ENCODE data around the gene GABRB3. TPM values are rescaled to one million over a fixed set of nuclear protein-coding genes. Genes with fewer than 3 reads are reported as not detected.

GABRB3 gene
- polyA plus RNA-seq, 1 donor: 5.1 TPM

DNA sequence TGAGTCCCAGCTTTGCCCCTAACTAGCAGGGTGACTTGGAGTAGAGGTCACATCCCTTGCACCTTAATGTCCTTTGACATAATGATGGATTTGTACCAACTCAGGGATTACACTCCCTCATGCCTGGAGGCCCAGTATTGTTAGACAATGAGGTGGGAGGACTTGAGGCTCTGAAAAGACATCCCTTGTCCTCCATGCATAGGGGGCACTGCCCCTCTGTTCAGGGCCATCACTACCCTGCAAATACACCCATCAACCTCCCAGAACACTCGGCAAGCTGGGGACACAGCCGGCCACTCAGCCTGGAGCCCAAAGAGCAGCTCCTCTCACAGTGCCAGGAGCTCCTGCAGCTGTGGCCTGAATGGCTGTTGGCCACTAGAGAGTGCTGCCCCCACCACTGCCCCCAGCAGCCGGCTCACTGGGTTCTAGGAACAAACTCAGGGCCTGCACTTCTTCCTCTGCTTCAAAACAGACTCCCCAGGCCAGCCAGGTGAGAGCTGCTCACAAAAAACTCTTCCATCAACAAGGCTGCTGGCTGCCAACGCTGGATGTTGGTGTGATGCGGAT is 90.2 kb downstream of the GABRB3 start:
- Histone ChIP-seq H3K9me3 (ENCODE audit: control insufficient read depth, low read depth, low read length) (no peaks in the 10 kb centered on the region), H3K27me3 (ENCODE audit: control insufficient read depth, insufficient read depth, low read length) (no peaks in the 10 kb centered on the region), H3K27ac (ENCODE audit: low read length) (no peak overlapping the region), H3K4me1 (ENCODE audit: control insufficient read depth, insufficient read depth, low read length) (no peaks in the 10 kb centered on the region), H3K36me3 (ENCODE audit: control insufficient read depth, insufficient read depth, low read length) (no peaks in the 10 kb centered on the region), H3K4me3 (ENCODE audit: low read length) (no peak overlapping the region)
- no peak for DNase-seq
- WGBS (ENCODE audit: insufficient coverage, low lambda C conversion rate): no CpG with 5 or more reads among the region's 5 CpGs

- Histone ChIP-seq H3K4me1 (ENCODE audit: control insufficient read depth, insufficient read depth, low read length) (no peaks in the 10 kb centered on the region), H3K36me3 (ENCODE audit: control insufficient read depth, insufficient read depth, low read length) (no peaks in the 10 kb centered on the region), H3K27ac (ENCODE audit: low read length) (no peak overlapping the region), H3K4me3 (ENCODE audit: low read length) (no peak overlapping the region), H3K27me3 (ENCODE audit: control insufficient read depth, insufficient read depth, low read length) (no peaks in the 10 kb centered on the region), H3K9me3 (ENCODE audit: control insufficient read depth, low read depth, low read length) (no peaks in the 10 kb centered on the region)
- no peak for DNase-seq
- no CpG with 5 or more reads among the region's 3 CpGs for WGBS (ENCODE audit: insufficient coverage, low lambda C conversion rate)
These were observed 92.9 kb downstream of the GABRB3 start for GRCh38 chr15:26679927-26680326.

DNA sequence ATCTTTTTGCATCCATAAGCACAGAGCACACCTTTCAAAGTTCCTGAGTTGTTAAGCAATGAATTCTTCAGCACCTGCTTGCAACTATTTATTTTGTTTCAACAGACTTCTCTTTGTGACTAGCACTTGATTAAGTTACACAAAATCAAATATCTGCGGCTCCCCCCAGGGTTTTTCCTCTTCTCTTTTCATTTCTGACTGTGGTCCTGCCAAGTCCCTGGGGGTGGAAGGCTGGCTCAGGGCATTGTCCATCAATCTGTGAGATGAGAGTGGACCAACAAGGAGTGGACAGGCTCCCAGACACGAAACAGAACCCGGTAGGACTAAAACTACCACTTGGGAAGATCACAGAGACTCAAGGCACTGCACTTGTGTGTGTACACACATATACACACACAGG is 96.8 kb downstream of the GABRB3 start:
- Histone ChIP-seq H3K27me3 (ENCODE audit: control insufficient read depth, insufficient read depth, low read length) (no peaks in the 10 kb centered on the region), H3K36me3 (ENCODE audit: control insufficient read depth, insufficient read depth, low read length) (no peaks in the 10 kb centered on the region), H3K9me3 (ENCODE audit: control insufficient read depth, low read depth, low read length) (no peaks in the 10 kb centered on the region), H3K4me1 (ENCODE audit: control insufficient read depth, insufficient read depth, low read length) (no peaks in the 10 kb centered on the region), H3K4me3 (ENCODE audit: low read length) (no peak overlapping the region), H3K27ac (ENCODE audit: low read length) (no peak overlapping the region)
- DNase-seq: no peak
- no CpG with 5 or more reads among the region's 3 CpGs for WGBS (ENCODE audit: insufficient coverage, low lambda C conversion rate)

GRCh38 chr15:26674467-26674866 is 98.4 kb downstream of the GABRB3 start:
- WGBS (ENCODE audit: insufficient coverage, low lambda C conversion rate): 56% methylated on average over 2 of the region's 4 CpGs

DNA sequence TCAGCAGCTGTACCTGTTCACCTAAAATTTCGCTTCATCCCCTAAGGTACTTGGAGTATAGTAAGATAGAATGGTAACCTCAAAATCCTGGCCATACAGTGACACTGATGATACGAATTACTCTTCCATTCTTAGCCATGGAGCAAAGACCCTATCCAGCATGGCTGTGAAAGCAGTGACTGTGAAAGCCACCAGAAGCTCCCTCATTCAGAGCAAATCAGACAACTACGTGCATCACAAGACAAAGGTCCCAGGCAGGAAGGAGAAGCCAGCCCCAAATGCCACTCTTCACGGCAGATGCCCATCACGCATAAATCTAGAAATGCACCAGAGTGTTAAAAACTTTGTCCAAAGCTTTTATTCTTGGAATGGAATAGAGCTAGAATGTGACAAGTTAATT is 99.4 kb downstream of the GABRB3 start:
- Histone ChIP-seq H3K27me3 (ENCODE audit: control insufficient read depth, insufficient read depth, low read length) (peaks cover 6% of the 10 kb centered on the region), H3K27ac (ENCODE audit: low read length) (no peak overlapping the region), H3K4me3 (ENCODE audit: low read length) (no peak overlapping the region), H3K4me1 (ENCODE audit: control insufficient read depth, insufficient read depth, low read length) (no peaks in the 10 kb centered on the region), H3K36me3 (ENCODE audit: control insufficient read depth, insufficient read depth, low read length) (no peaks in the 10 kb centered on the region), H3K9me3 (ENCODE audit: control insufficient read depth, low read depth, low read length) (peaks cover 7% of the 10 kb centered on the region)
- no peak for DNase-seq
- WGBS (ENCODE audit: insufficient coverage, low lambda C conversion rate): no CpG with 5 or more reads among the region's 5 CpGs

More at GRCh38 chr15:26674467-26674866, 98.4 kb downstream of the GABRB3 start:
- peaks cover 7% of the 10 kb centered on the region for H3K9me3 ChIP-seq (ENCODE audit: control insufficient read depth, low read depth, low read length)
- H3K4me1 ChIP-seq (ENCODE audit: control insufficient read depth, insufficient read depth, low read length): no peaks in the 10 kb centered on the region
- H3K4me3 ChIP-seq (ENCODE audit: low read length): no peak overlapping the region
- H3K36me3 ChIP-seq (ENCODE audit: control insufficient read depth, insufficient read depth, low read length): no peaks in the 10 kb centered on the region
- peaks cover 6% of the 10 kb centered on the region for H3K27me3 ChIP-seq (ENCODE audit: control insufficient read depth, insufficient read depth, low read length)
- DNase-seq: no peak
- no peak overlapping the region for H3K27ac ChIP-seq (ENCODE audit: low read length)

DNA sequence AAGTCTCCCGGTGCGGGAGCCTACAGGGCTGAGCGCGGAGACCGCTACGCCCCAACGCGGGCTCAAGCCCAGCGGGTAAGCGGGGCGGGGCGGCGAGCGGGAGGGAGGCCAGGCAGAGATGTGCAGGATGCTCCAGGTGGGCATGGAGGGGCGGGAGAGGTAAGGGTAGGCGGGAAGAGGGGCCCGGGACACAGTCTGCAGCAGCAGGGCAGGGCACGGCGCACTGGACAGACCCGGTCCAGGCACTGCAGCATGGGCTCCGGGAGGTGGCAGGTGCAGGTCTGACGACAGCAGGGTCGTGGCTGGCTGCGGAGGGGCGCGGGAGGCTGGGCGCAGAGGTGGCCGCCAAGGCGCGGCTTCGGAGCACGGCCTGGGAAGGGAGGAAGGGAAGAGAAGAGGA is 102.8 kb downstream of the GABRB3 start:
- Histone ChIP-seq H3K36me3 (ENCODE audit: control insufficient read depth, insufficient read depth, low read length) (no peaks in the 10 kb centered on the region), H3K27ac (ENCODE audit: low read length) (no peak overlapping the region), H3K4me3 (ENCODE audit: low read length) (no peak overlapping the region), H3K4me1 (ENCODE audit: control insufficient read depth, insufficient read depth, low read length) (no peaks in the 10 kb centered on the region), H3K27me3 (ENCODE audit: control insufficient read depth, insufficient read depth, low read length) (peaks cover 6% of the 10 kb centered on the region), H3K9me3 (ENCODE audit: control insufficient read depth, low read depth, low read length) (peaks cover 7% of the 10 kb centered on the region)
- no CpG with 5 or more reads among the region's 32 CpGs for WGBS (ENCODE audit: insufficient coverage, low lambda C conversion rate)
- DNase-seq: no peak

GRCh38 chr15:26667222-26667988 is 105.5 kb downstream of the GABRB3 start:
- H3K27me3 ChIP-seq (ENCODE audit: control insufficient read depth, insufficient read depth, low read length): peaks cover 6% of the 10 kb centered on the region
- H3K9me3 ChIP-seq (ENCODE audit: control insufficient read depth, low read depth, low read length): peaks cover 7% of the 10 kb centered on the region
- no peak for DNase-seq

DNA sequence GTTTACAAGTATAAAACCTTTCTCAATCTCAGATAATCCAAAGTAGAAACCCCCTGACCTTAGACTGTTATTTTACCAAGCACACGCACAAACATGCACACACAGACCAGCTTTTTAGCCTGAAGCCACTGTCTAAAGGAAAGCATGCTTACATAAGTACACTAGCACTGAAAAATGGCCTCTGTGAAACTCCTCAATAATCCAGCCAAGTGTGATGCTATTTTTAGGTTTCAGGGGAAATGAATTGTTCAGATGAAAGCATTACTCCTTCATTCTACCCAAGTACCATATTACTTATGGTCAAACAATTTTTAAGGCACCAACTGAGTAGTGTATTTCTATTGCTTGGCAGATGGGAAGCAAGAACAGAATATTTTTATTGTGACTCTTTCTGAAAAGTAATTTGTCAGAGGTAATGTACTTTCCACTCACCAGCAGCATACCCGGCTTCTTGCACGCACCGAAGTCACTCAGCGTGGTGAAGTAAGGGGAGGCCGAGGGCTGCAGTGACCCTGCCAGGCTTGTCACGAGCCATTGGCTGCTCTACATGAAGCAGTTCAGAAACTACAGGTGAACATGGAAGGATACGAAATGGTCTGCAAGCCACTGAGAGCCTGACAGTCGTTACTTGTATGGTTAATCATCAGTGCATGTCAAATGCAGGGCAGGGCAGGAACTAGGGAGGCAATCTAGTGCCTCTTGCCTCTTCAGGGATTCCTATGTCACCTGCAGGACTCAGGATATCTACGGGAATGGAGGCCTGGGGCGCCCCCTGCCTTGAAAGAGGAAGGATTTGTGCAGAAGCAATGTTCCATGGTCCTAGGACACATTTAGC is 106.7 kb downstream of the GABRB3 start:
- no peak for DNase-seq
- Histone ChIP-seq H3K9me3 (ENCODE audit: control insufficient read depth, low read depth, low read length) (peaks cover 7% of the 10 kb centered on the region), H3K36me3 (ENCODE audit: control insufficient read depth, insufficient read depth, low read length) (no peaks in the 10 kb centered on the region), H3K4me1 (ENCODE audit: control insufficient read depth, insufficient read depth, low read length) (no peaks in the 10 kb centered on the region), H3K4me3 (ENCODE audit: low read length) (no peak overlapping the region), H3K27ac (ENCODE audit: low read length) (no peak overlapping the region), H3K27me3 (ENCODE audit: control insufficient read depth, insufficient read depth, low read length) (peaks cover 6% of the 10 kb centered on the region)
- WGBS (ENCODE audit: insufficient coverage, low lambda C conversion rate): no CpG with 5 or more reads among the region's 11 CpGs

More at GRCh38 chr15:26667222-26667988, 105.5 kb downstream of the GABRB3 start:
- no peak overlapping the region for H3K27ac ChIP-seq (ENCODE audit: low read length)
- no peak overlapping the region for H3K4me3 ChIP-seq (ENCODE audit: low read length)
- WGBS (ENCODE audit: insufficient coverage, low lambda C conversion rate): 100% methylated on average over 1 of the region's 14 CpGs
- H3K36me3 ChIP-seq (ENCODE audit: control insufficient read depth, insufficient read depth, low read length): no peaks in the 10 kb centered on the region
- H3K4me1 ChIP-seq (ENCODE audit: control insufficient read depth, insufficient read depth, low read length): no peaks in the 10 kb centered on the region

DNA sequence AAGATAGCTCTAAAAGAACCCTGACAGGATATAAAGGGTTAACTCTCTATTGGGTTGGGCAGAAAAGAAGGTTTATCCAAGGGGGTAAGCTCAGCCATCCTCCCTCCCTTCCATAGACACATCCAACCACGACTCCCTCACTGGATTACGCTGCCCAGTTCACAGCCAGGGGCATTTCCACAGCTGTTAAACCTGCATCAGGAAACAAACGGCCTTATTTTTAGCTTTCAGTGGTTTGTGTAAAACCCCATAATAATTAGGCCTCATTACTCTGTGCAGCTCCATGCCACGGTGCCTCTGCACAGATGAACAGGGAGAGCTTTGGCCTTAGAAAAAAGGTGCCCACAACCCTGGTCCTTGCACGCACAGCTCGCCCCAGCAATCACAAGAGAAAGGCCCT is 110.6 kb downstream of the GABRB3 start:
- no CpG with 5 or more reads among the region's 6 CpGs for WGBS (ENCODE audit: insufficient coverage, low lambda C conversion rate)
- no peaks in the 10 kb centered on the region for H3K9me3 ChIP-seq (ENCODE audit: control insufficient read depth, low read depth, low read length)
- no peak for DNase-seq
- H3K27ac ChIP-seq (ENCODE audit: low read length): no peak overlapping the region
- no peaks in the 10 kb centered on the region for H3K36me3 ChIP-seq (ENCODE audit: control insufficient read depth, insufficient read depth, low read length)
- H3K4me3 ChIP-seq (ENCODE audit: low read length): no peak overlapping the region
- no peaks in the 10 kb centered on the region for H3K27me3 ChIP-seq (ENCODE audit: control insufficient read depth, insufficient read depth, low read length)
- no peaks in the 10 kb centered on the region for H3K4me1 ChIP-seq (ENCODE audit: control insufficient read depth, insufficient read depth, low read length)

DNA sequence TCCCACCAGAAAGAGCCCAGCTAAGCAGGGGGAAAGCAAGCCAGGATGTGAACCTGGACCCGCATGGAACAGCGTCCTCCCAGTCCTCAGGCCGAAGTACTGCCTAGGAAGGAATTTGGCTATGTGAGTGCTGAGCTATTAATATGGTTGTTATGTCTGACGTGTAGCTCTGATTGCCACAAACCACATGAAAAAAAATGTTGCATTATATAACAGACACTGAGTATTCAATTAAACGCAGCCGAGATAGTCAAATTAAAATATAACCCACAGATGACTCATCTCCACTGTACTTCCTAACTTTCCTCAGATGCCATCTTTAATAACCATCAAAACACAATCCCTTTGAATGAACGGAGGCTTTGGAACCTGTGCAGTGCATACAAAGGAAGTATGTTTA is 111.1 kb downstream of the GABRB3 start:
- no CpG with 5 or more reads among the region's 7 CpGs for WGBS (ENCODE audit: insufficient coverage, low lambda C conversion rate)
- no peaks in the 10 kb centered on the region for H3K36me3 ChIP-seq (ENCODE audit: control insufficient read depth, insufficient read depth, low read length)
- H3K9me3 ChIP-seq (ENCODE audit: control insufficient read depth, low read depth, low read length): no peaks in the 10 kb centered on the region
- DNase-seq: no peak
- no peaks in the 10 kb centered on the region for H3K27me3 ChIP-seq (ENCODE audit: control insufficient read depth, insufficient read depth, low read length)
- H3K4me1 ChIP-seq (ENCODE audit: control insufficient read depth, insufficient read depth, low read length): no peaks in the 10 kb centered on the region
- H3K4me3 ChIP-seq (ENCODE audit: low read length): no peak overlapping the region
- H3K27ac ChIP-seq (ENCODE audit: low read length): no peak overlapping the region
